PC-3 (cell line): Measurements from ENCODE around the gene FAM43A. TPM values are rescaled to one million over a fixed set of nuclear protein-coding genes. Genes with fewer than 3 reads are reported as not detected.
A peak's percentile ranks its signal among the peaks of the same experiment; 100 is the strongest.

Experiments used
- ATAC-seq: fragments of 200-7000 bp; cut with Tn5 transposase; 2 replicates; pipeline ENCODE4 v1.9.1; 2020; ENCODE audit warnings: mild to moderate bottlenecking, moderate library complexity
- BruUV-seq: library from RNA; stranded (reverse); fragments of 400-500 nt; replicated peaks from 2 replicates; lab custom pipeline; 2021; lab: Mats Ljungman, UMichigan
- CTCF ChIA-PET: fragments of 300-600 bp; sonication (Branson Sonifier 250); formaldehyde crosslinking; loops from one replicate; lab custom pipeline; 2022; ENCODE audit warnings: antibody characterized with exemption; lab: Charles Lee
- POLR2A ChIA-PET: fragments of 300-600 bp; sonication (Branson Sonifier 250); formaldehyde crosslinking; loops from one replicate; lab custom pipeline; 2022; ENCODE audit warnings: antibody characterized with exemption; ENCODE audit not compliant: unreplicated experiment; lab: Charles Lee
- DNase-seq: peaks from one replicate; pipeline ENCODE4 v3.0.0-alpha.2; 2015
- H2AFZ ChIP-seq: fragments of 300-600 bp; sonication (generic); 2 replicates; pipeline ENCODE4 v1.6.0; 2016; ENCODE audit warnings: antibody characterized with exemption, low read length
- H3F3A ChIP-seq: fragments of 300-600 bp; sonication (generic); one replicate; pipeline ENCODE4 v1.6.0; 2017; ENCODE audit warnings: antibody characterized with exemption, low read length, control low read depth, mild to moderate bottlenecking; ENCODE audit not compliant: unreplicated experiment
- H3K27ac ChIP-seq: fragments of 300-600 bp; sonication (generic); 2 replicates; pipeline ENCODE4 v1.5.1; 2016; ENCODE audit warnings: mild to moderate bottlenecking, low read length
- H3K27me3 ChIP-seq: fragments of 300-600 bp; sonication (generic); 2 replicates; pipeline ENCODE4 v1.6.1; 2016; ENCODE audit warnings: low read length, mixed read lengths
- H3K36me3 ChIP-seq: fragments of 300-600 bp; sonication (generic); 2 replicates; pipeline ENCODE4 v1.6.1; 2016; ENCODE audit warnings: low read depth, mixed run types, low read length, mixed read lengths
- H3K4me1 ChIP-seq: fragments of 300-600 bp; sonication (generic); 2 replicates; pipeline ENCODE4 v1.5.1; 2016; ENCODE audit warnings: low read length; ENCODE audit not compliant: insufficient read depth
- H3K4me2 ChIP-seq: fragments of 300-600 bp; sonication (generic); 2 replicates; pipeline ENCODE4 v1.6.0; 2016; ENCODE audit warnings: low read length
- H3K4me3 ChIP-seq: fragments of 300-600 bp; sonication (generic); 2 replicates; pipeline ENCODE4 v1.5.1; 2016; ENCODE audit warnings: mild to moderate bottlenecking, low read length, mixed read lengths
- H3K79me2 ChIP-seq: fragments of 300-600 bp; sonication (generic); 2 replicates; pipeline ENCODE4 v1.6.1; 2017; ENCODE audit warnings: low read length, mixed read lengths
- H3K9ac ChIP-seq: fragments of 300-600 bp; sonication (generic); 2 replicates; pipeline ENCODE4 v1.6.0; 2016; ENCODE audit warnings: mild to moderate bottlenecking, low read length
- H3K9me2 ChIP-seq: fragments of 300-600 bp; sonication (generic); replicated peaks from 2 replicates; pipeline ENCODE4 v1.6.1; 2016; ENCODE audit warnings: mixed run types, low read length, mixed read lengths
- H3K9me3 ChIP-seq: fragments of 300-600 bp; sonication (generic); 2 replicates; pipeline ENCODE4 v1.6.1; 2016; ENCODE audit warnings: low read length, mixed read lengths
- H4K20me1 ChIP-seq: fragments of 300-600 bp; sonication (generic); 2 replicates; pipeline ENCODE4 v1.6.1; 2016; ENCODE audit warnings: low read length, mixed read lengths
- CTCF ChIP-seq: fragments of 300-600 bp; sonication (generic); conservative IDR thresholded peaks from 2 replicates; pipeline ENCODE4 v1.5.1; 2017; ENCODE audit warnings: antibody characterized with exemption, low read depth, mild to moderate bottlenecking, low read length
- EZH2 ChIP-seq: fragments of 300-600 bp; sonication (generic); IDR thresholded peaks from one replicate; pipeline ENCODE4 v1.6.1; 2017; ENCODE audit warnings: antibody characterized with exemption, mild to moderate bottlenecking, low read length; ENCODE audit not compliant: unreplicated experiment
- EZH2phosphoT487 ChIP-seq: fragments of 300-600 bp; sonication (generic); IDR thresholded peaks from 2 replicates; pipeline ENCODE4 v1.6.1; 2018; ENCODE audit warnings: mild to moderate bottlenecking, antibody characterized with exemption, low read length, borderline replicate concordance
- intact Hi-C: fragments of 100-400 bp; cut with micrococcal nuclease; formaldehyde crosslinking; loops from 2 replicates; pipeline ENCODE4 v1.9.0; 2023
- total RNA-seq: library from RNA; depleted of rRNA; stranded (reverse); fragments of >200 nt; gene quantifications from 2 replicates; pipeline ENCODE4 v1.2.3, GENCODE V29; 2014

Gene FAM43A
- total RNA-seq, 1 experiment from 2014 or later, result 59.8 TPM

- Histone ChIP-seq H4K20me1 (peaks cover 17% of the 10 kb centered on the region), H3K36me3 (peaks cover 15% of the 10 kb centered on the region; the same call in 1 of the 2 replicates), H3K9me3 (no peaks in the 10 kb centered on the region), H3K9ac (peak overlapping the region; percentile 89), H3K27ac (peak overlapping the region; percentile 71), H3K4me2 (peak overlapping the region; percentile 93), H3K79me2 (peaks cover 42% of the 10 kb centered on the region), H2AFZ (peak overlapping the region; percentile 64), H3K4me1 (peaks cover 14% of the 10 kb centered on the region), H3K9me2 (no peaks in the 10 kb centered on the region), H3F3A (no peaks in the 10 kb centered on the region), H3K4me3 (peak overlapping the region; percentile 87), H3K27me3 (no peaks in the 10 kb centered on the region)
- ChIA-PET POLR2A (interaction anchor here (0.5 to 0.6 kb wide), 3 partner anchors 314 to 1787 kb away, joined by 3 read pairs; no protein-coding TSS in a partner anchor), CTCF (interaction anchor here (0.5 to 2.3 kb wide), 4 partner anchors 10 to 689 kb away, joined by 6 to 13 read pairs (median 8); no protein-coding TSS in a partner anchor)
- intact Hi-C loops, result loop anchor here (2.0 to 5.0 kb wide), 2 partner anchors 341 to 586 kb away; no protein-coding TSS in a partner anchor
- BruUV-seq, result TSS peak; percentile 96
- TF ChIP-seq EZH2phosphoT487 (no peak), CTCF (no peak), EZH2 (no peak)
- ATAC-seq, result no peak
- DNase-seq, result no peak
These were observed 12.8 kb upstream of the FAM43A start for GRCh38 chr3:194672876-194673275.

- no peak overlapping the region for H2AFZ ChIP-seq
- no peak overlapping the region for H3K9ac ChIP-seq
- H3K27me3 ChIP-seq, result no peaks in the 10 kb centered on the region
- H3K27ac ChIP-seq, result no peak overlapping the region
- no peaks in the 10 kb centered on the region for H3K9me2 ChIP-seq
- TF ChIP-seq EZH2 (no peak), EZH2phosphoT487 (no peak), CTCF (no peak)
- DNase-seq (no peak), ATAC-seq (no peak)
- CTCF ChIA-PET, result no interaction called here
- H4K20me1 ChIP-seq, result peaks cover 17% of the 10 kb centered on the region
- POLR2A ChIA-PET, result no interaction called here
- H3K36me3 ChIP-seq, result peaks cover 11% of the 10 kb centered on the region; the same call in 1 of the 2 replicates
- no peaks in the 10 kb centered on the region for H3K9me3 ChIP-seq
- no TSS peak for BruUV-seq
- H3F3A ChIP-seq, result no peaks in the 10 kb centered on the region
- H3K4me3 ChIP-seq, result no peak overlapping the region
- H3K79me2 ChIP-seq, result peaks cover 33% of the 10 kb centered on the region
- H3K4me2 ChIP-seq, result no peak overlapping the region
- peaks cover 14% of the 10 kb centered on the region for H3K4me1 ChIP-seq
- intact Hi-C loops, result loop anchor here (2.0 to 5.0 kb wide), 2 partner anchors 341 to 585 kb away; no protein-coding TSS in a partner anchor
These were observed 11.9 kb upstream of the FAM43A start for GRCh38 chr3:194673761-194674160.

- no peak overlapping the region for H3K27ac ChIP-seq
- TF ChIP-seq EZH2 (no peak), EZH2phosphoT487 (no peak), CTCF (no peak)
- no peaks in the 10 kb centered on the region for H3K9me3 ChIP-seq
- H4K20me1 ChIP-seq, result peaks cover 12% of the 10 kb centered on the region
- POLR2A ChIA-PET, result no interaction called here
- no peak for ATAC-seq
- peaks cover 19% of the 10 kb centered on the region for H3K79me2 ChIP-seq
- no peaks in the 10 kb centered on the region for H3F3A ChIP-seq
- BruUV-seq, result no TSS peak
- H3K4me3 ChIP-seq, result no peak overlapping the region
- no peak overlapping the region for H3K4me2 ChIP-seq
- H3K4me1 ChIP-seq, result peaks cover 11% of the 10 kb centered on the region
- no peaks in the 10 kb centered on the region for H3K9me2 ChIP-seq
- no peak overlapping the region for H3K9ac ChIP-seq
- H3K27me3 ChIP-seq, result no peaks in the 10 kb centered on the region
- DNase-seq, result no peak
- H2AFZ ChIP-seq, result no peak overlapping the region
- intact Hi-C loops, result no loop called here
- CTCF ChIA-PET, result no interaction called here
- H3K36me3 ChIP-seq, result no peaks in the 10 kb centered on the region
These were observed 10.5 kb upstream of the FAM43A start for GRCh38 chr3:194675081-194675640.
